Globus pallidus (tissue), 1 donor: ENCODE measurements around the gene SLC38A8.

Experiments used
- DNase-seq: peaks from one replicate; pipeline ENCODE4 v3.0.0-alpha.2; 2015; ENCODE audit warnings: low spot score

The SLC38A8 gene

GRCh38 chr16:83969771-83970429 is 72.7 kb downstream of the SLC38A8 start:
- DNase-seq = no peak

GRCh38 chr16:83968891-83969649 is 73.5 kb downstream of the SLC38A8 start:
- no peak for DNase-seq

GRCh38 chr16:83968306-83968851 is 74.2 kb downstream of the SLC38A8 start:
- no peak for DNase-seq

GRCh38 chr16:83967838-83968305 is 74.7 kb downstream of the SLC38A8 start, which contains the start of gene NECAB2:
Gene NECAB2 (plus strand): TSS chr16:83968244. CDS start chr16:83968649, 405 bp downstream.
- peak; percentile 39 for DNase-seq

GRCh38 chr16:83967091-83967490 is 75.5 kb downstream of the SLC38A8 start:
- no peak for DNase-seq

GRCh38 chr16:83966153-83966696 is 76.4 kb downstream of the SLC38A8 start:
- no peak for DNase-seq

- DNase-seq = no peak
Observed at GRCh38 chr16:83965444-83966152, 77.0 kb downstream of the SLC38A8 start.

- DNase-seq = no peak
Observed at GRCh38 chr16:83964684-83965443, 77.7 kb downstream of the SLC38A8 start.

- no peak for DNase-seq
Observed at GRCh38 chr16:83963277-83964119, 79.1 kb downstream of the SLC38A8 start.

- no peak for DNase-seq
Observed at GRCh38 chr16:83961591-83961990, 81.0 kb downstream of the SLC38A8 start.

- no peak for DNase-seq
Observed at GRCh38 chr16:83960521-83961249, 81.9 kb downstream of the SLC38A8 start.
